Gastroesophageal sphincter (tissue), 3 donors: ENCODE measurements around the gene RIC1.

Experiments
- EP300 ChIP-seq: sonication (generic); formaldehyde crosslinking; IDR thresholded peaks from one replicate; pipeline ENCODE4 v1.6.1; 2017; ENCODE audit warnings: antibody characterized with exemption, mild to moderate bottlenecking
- POLR2A ChIP-seq, 2 donors: fragments of 450-650 bp; IDR thresholded peaks; one replicate each; pipeline ENCODE4 v1.6.1; 2017; ENCODE audit warnings: antibody characterized with exemption in 2 of 2, mild to moderate bottlenecking in 2 of 2, moderate library complexity in 1 of 2
- TF ChIP-seq, protein P1 (sequence below), 4 experiments: fragments of 200-600 bp in 2 of 4; fragments of 450-650 bp in 2 of 4; sonication (generic) in 1 of 4; IDR thresholded peaks; one replicate each; pipeline ENCODE4 v1.5.1; 2017 to 2019; ENCODE audit warnings: antibody characterized with exemption in 4 of 4, mild to moderate bottlenecking in 2 of 4, moderate library complexity in 2 of 4

DNA sequence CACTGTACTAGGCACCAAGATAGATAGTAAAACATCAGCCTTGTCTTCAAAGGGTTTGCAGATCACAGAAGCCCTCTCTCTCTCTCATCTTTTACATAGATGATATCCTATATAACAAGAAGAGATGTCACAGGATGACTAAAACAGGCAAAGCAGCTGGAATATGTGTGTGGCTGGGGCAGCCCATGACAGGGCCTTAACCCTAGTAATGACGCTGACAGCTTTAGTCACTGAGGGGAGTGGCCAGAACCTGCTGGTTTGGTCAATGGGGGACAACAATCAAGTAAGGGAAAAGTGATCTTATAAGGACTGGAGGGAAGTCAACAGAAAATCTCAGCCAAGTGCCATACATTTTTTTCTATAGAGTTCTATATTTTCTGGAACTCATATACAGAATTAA lies 41.9 kb upstream of the RIC1 start:
- TF ChIP-seq, protein P1, sequence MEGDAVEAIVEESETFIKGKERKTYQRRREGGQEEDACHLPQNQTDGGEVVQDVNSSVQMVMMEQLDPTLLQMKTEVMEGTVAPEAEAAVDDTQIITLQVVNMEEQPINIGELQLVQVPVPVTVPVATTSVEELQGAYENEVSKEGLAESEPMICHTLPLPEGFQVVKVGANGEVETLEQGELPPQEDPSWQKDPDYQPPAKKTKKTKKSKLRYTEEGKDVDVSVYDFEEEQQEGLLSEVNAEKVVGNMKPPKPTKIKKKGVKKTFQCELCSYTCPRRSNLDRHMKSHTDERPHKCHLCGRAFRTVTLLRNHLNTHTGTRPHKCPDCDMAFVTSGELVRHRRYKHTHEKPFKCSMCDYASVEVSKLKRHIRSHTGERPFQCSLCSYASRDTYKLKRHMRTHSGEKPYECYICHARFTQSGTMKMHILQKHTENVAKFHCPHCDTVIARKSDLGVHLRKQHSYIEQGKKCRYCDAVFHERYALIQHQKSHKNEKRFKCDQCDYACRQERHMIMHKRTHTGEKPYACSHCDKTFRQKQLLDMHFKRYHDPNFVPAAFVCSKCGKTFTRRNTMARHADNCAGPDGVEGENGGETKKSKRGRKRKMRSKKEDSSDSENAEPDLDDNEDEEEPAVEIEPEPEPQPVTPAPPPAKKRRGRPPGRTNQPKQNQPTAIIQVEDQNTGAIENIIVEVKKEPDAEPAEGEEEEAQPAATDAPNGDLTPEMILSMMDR (IDR thresholded peaks at IDR 0.05): no peak
- no peak for TF ChIP-seq POLR2A (IDR thresholded peaks at IDR 0.05)
- no peak for TF ChIP-seq EP300
